Ascending aorta (tissue), 2 donors: Measurements from ENCODE around the gene CD7. TPM values are rescaled to one million over a fixed set of nuclear protein-coding genes. Genes with fewer than 3 reads are reported as not detected.

Source experiments
- DNase-seq, 2 donors: peaks; one replicate each; pipeline ENCODE4 v3.0.0-alpha.2; 2019; ENCODE audit warnings: low spot score in 2 of 2
- H3K27ac ChIP-seq, 2 donors: fragments of 200-600 bp; sonication (generic); one replicate each; pipeline ENCODE4 v1.5.1; 2016 to 2017; ENCODE audit warnings: mild to moderate bottlenecking in 1 of 2
- H3K27me3 ChIP-seq: fragments of 200-600 bp; sonication (generic); one replicate; pipeline ENCODE4 v1.5.1; 2017
- H3K36me3 ChIP-seq, 2 donors: fragments of 200-600 bp; sonication (generic); one replicate each; pipeline ENCODE4 v1.5.1; 2016
- H3K4me1 ChIP-seq, 2 donors: fragments of 200-600 bp; sonication (generic); one replicate each; pipeline ENCODE4 v1.5.1; 2016 to 2017; ENCODE audit warnings: mild to moderate bottlenecking in 1 of 2
- H3K4me3 ChIP-seq, 2 donors: fragments of 200-600 bp; sonication (generic); one replicate each; pipeline ENCODE4 v1.5.1; 2016 to 2017; ENCODE audit warnings: mild to moderate bottlenecking in 1 of 2
- H3K9me3 ChIP-seq, 2 donors: fragments of 200-600 bp; sonication (generic); one replicate each; pipeline ENCODE4 v1.5.1; 2016
- CTCF ChIP-seq, 3 experiments: fragments of 200-600 bp in 2 of 3; fragments of 450-650 bp in 1 of 3; sonication (generic) in 2 of 3; IDR thresholded peaks; one replicate each; pipeline ENCODE4 v1.5.1; 2016 to 2019; ENCODE audit warnings: antibody characterized with exemption in 3 of 3, mild to moderate bottlenecking in 1 of 3, moderate library complexity in 1 of 3
- intact Hi-C: fragments of 100-400 bp; cut with DNase I; formaldehyde crosslinking; loops from one replicate; pipeline ENCODE4 v1.15.1; 2023
- total RNA-seq: library from RNA; depleted of rRNA; stranded (reverse); fragments of >200 nt; gene quantifications from one replicate; pipeline ENCODE4 v1.1.0, GENCODE V29; 2016

The CD7 gene
- total RNA-seq, 1 donor from 2014 or later: 6.7 TPM

- Histone ChIP-seq H3K9me3 (no peaks in the 10 kb centered on the region), H3K4me1 (peaks cover 3% of the 10 kb centered on the region in 2 donors), H3K36me3 (no peaks in the 10 kb centered on the region), H3K27me3 (no peaks in the 10 kb centered on the region), H3K4me3 (no peak overlapping the region), H3K27ac (no peak overlapping the region)
- no peak for TF ChIP-seq CTCF (IDR thresholded peaks at IDR 0.05)
- intact Hi-C loops: no loop called here
- DNase-seq: no peak
Observed at GRCh38 chr17:82344175-82344907, 26.9 kb upstream of the CD7 start.

- TF ChIP-seq CTCF (IDR thresholded peaks at IDR 0.05): no peak
- Histone ChIP-seq H3K9me3 (no peaks in the 10 kb centered on the region), H3K27me3 (no peaks in the 10 kb centered on the region), H3K4me1 (peaks cover 3 to 8% of the 10 kb centered on the region in 2 donors), H3K36me3 (no peaks in the 10 kb centered on the region), H3K4me3 (no peak overlapping the region), H3K27ac (no peak overlapping the region)
- no peak for DNase-seq
- intact Hi-C loops: no loop called here
Observed at GRCh38 chr17:82343560-82343959, 26.2 kb upstream of the CD7 start.

- Histone ChIP-seq H3K4me1 (peaks cover 3 to 9% of the 10 kb centered on the region in 2 donors), H3K4me3 (no peak overlapping the region), H3K36me3 (no peaks in the 10 kb centered on the region), H3K9me3 (no peaks in the 10 kb centered on the region), H3K27me3 (no peaks in the 10 kb centered on the region), H3K27ac (no peak overlapping the region)
- no peak for TF ChIP-seq CTCF (IDR thresholded peaks at IDR 0.05)
- intact Hi-C loops: no loop called here
- no peak for DNase-seq
Observed at GRCh38 chr17:82342361-82343079, 25.1 kb upstream of the CD7 start.

GRCh38 chr17:82339634-82340580, 22.5 kb upstream of the CD7 start:
- no peak for DNase-seq
- Histone ChIP-seq H3K4me3 (peak overlapping the region; percentile 18 to 73), H3K9me3 (no peaks in the 10 kb centered on the region), H3K27me3 (no peaks in the 10 kb centered on the region), H3K4me1 (peaks cover 7 to 12% of the 10 kb centered on the region in 2 donors), H3K27ac (no peak overlapping the region), H3K36me3 (no peaks in the 10 kb centered on the region)
- TF ChIP-seq CTCF (IDR thresholded peaks at IDR 0.05): no peak
- intact Hi-C loops: no loop called here

- no peaks in the 10 kb centered on the region for H3K9me3 ChIP-seq
- H3K36me3 ChIP-seq: no peaks in the 10 kb centered on the region
- no peaks in the 10 kb centered on the region for H3K27me3 ChIP-seq
- no peak overlapping the region for H3K27ac ChIP-seq
- peaks cover 15 to 17% of the 10 kb centered on the region in 2 donors for H3K4me1 ChIP-seq
- H3K4me3 ChIP-seq: peak overlapping the region; percentile 18 to 73
- no peak for DNase-seq
- intact Hi-C loops: no loop called here
- TF ChIP-seq CTCF (IDR thresholded peaks at IDR 0.05): no peak
Observed at GRCh38 chr17:82338858-82339633, 21.6 kb upstream of the CD7 start.
